GM21360 (cell line): Measurements from ENCODE around the gene CHST15.

Experiments
- ATAC-seq: cut with Tn5 transposase; IDR thresholded peaks from one replicate; pipeline ENCODE4 v1.9.1; 2021; ENCODE audit warnings: mild to moderate bottlenecking, moderate library complexity; ENCODE audit not compliant: unreplicated experiment

CHST15 gene

DNA sequence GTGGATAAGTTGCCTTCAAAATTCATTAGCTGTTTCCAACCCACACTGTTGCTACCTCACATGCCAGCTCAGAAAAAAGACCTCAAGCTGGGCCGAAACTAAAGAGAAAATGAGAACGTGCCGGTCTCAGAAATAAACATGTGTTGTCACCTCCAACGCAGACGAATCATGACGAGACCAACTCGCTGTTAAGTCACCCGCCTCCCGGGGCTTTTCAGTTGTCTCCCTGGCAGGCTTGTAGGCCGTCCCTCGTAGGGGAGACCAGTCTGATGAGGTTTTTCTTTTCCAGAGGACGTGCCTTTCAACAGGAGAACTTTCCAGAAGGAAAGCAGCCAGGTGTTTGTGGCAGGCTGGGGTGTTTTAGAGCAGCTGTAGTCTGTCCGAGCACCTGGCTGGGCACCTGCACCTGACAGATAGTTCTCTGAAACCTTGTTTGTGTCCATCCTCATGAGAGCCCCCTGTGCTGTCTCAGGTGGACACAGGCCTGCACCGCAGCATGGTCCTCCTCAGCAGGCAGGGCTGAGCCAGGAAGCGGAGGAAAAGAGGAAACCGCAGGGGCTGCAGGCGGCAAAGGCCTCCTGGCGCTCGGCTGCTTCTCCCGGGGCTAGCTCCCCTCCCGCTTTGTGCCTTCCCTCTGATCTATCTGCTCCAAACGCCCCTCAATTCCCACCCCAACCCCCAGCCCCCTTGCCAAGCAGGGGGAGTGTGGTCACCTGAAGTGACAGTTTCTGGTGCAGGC is 78.8 kb downstream of the CHST15 start:
- no peak for ATAC-seq

GRCh38 chr10:124013916-124014315 is 79.5 kb downstream of the CHST15 start:
- ATAC-seq: no peak

GRCh38 chr10:124012991-124013390 is 80.4 kb downstream of the CHST15 start:
- no peak for ATAC-seq

DNA sequence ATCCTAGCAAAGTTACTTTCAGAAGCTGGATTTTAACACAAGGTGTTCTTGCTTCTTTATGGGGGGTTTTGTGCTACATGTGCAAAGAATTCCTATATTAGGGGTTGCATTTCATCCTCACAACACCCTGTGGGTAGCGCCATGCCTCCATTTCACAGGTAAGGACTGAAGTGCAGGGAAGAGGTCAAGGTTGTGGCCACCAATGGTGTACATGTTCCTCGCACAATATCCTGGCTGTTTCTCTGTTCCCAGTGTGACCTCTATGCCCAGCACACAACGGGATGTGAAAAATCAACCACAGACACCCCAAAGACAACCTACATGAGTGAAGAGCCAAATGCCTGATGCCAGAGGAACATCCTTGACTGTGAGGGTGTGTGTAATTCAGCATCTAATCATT is 80.8 kb downstream of the CHST15 start:
- no peak for ATAC-seq

DNA sequence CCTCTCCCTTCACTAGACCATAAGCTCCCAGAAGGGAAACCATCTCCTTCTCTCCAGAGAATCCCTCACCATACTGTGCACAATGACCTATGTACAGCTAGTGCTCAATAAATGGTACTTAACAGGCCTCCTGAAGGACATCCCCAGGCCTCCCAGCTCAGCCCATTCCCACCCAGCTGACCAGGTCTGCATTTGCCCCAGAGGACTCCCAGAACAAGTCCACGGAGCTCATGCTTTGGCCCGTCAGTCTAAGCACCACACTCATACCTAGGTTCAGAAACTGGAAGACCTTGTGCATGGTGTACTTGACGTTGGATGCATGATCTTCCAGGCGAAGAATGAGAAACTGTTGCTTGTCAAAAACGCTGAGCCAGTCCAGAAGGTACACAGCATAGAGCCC is 81.3 kb downstream of the CHST15 start:
- no peak for ATAC-seq

DNA sequence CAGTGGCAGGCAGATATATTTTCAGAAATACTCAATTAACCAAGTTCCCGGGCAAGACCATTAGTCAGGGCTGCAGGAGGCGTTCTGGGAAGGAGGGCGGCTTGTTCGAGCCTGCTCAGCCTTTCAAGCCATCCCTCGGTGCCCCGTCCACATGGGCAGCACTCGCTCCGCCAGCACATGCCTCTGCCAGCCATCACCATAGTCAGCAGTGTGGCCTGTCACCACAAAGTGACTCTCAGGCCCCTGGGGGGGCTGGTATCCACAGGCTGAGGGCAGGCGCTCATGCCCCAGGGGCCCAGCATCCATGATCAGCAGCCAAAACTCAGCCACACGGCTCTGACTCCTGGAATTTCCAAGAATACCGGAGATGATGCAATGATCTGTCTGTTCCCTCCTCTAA is 81.9 kb downstream of the CHST15 start:
- no peak for ATAC-seq

DNA sequence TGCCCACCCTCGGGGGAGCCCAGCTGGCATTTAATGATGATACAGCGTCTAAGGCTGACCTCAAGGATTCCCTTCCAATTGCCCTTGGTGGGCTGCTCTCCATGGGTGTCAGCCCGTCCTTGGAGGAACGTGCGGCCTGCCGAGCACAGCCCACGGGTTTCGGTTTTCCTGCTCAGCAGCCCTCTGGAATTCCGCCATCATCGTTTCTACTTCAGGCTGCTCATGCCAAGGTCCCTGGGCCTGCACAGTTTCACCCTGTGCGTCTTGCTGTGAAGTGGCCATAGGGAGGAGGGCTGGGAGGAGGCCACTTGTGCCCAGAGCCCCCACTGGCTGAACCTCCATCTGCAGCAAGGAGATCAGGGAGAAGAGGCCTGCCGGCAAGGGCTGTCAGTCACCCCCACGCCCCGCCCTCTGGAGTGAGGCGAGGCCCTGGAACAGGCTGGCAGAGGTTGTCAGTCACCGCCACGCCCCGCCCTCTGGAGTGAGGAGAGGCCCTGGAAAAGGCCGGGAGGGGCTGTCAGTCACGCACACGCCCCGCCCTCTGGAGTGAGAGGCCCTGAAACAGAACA is 82.8 kb downstream of the CHST15 start:
- ATAC-seq: no peak

DNA sequence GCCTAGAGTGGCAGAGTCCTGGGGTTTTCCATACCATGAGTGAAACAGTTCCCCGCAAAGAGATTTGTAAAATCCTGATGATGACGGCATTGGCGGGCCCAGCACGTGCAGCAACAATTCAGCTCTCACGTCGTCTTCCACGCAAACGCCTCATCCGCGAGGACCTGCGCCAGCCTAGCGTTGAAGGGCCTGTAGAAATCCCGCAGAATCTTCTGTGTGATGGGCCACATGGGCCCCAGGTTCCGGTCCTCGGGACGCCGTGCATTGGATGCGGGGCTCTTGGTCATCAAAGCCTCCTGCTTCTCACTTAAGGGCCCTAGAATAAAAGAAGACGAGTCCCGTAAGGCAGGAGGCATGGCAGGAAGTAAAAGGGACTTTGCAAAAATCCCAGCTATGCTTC is 83.4 kb downstream of the CHST15 start:
- no peak for ATAC-seq

- no peak for ATAC-seq
Measured at GRCh38 chr10:124009231-124010015, 84.0 kb downstream of the CHST15 start.

- no peak for ATAC-seq
Measured at GRCh38 chr10:124008681-124009080, 84.7 kb downstream of the CHST15 start.

GRCh38 chr10:124008187-124008586 is 85.2 kb downstream of the CHST15 start:
- ATAC-seq: no peak

- ATAC-seq: no peak
Measured at GRCh38 chr10:124007773-124008145, 85.6 kb downstream of the CHST15 start.

DNA sequence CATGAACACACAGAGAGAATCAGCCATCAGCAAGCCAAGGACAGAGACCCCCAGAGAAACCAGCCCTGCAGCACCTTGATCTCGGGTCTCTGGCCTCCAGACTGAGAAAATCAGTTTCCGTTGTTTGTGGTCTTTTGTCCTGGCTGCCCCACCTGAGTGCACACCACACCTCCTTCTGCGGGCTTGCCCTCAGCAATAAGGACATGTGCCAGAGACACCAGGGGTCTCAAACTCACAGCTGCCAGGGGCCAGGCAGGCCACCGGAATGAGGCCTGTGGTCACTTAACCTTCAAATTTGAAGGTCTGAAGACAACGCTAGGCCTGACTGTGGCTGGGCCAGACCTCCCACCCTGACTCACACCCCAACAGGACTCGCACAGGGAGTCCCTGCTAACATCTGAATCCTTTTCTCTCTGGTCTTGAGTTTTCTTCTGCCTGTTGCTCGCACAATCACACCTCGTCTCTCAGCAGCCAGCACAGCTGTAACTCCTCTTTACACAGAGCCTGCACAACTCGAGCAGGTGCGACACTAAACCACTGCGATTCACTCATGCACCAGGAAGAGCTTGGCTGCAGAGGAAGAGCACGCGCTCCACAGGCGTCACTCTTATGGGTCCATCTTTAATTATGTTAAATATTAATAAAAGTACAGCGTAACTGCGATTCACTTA is 86.2 kb downstream of the CHST15 start:
- ATAC-seq: no peak

- no peak for ATAC-seq
Measured at GRCh38 chr10:124006526-124006925, 86.9 kb downstream of the CHST15 start.

- no peak for ATAC-seq
Measured at GRCh38 chr10:124005991-124006392, 87.4 kb downstream of the CHST15 start.

DNA sequence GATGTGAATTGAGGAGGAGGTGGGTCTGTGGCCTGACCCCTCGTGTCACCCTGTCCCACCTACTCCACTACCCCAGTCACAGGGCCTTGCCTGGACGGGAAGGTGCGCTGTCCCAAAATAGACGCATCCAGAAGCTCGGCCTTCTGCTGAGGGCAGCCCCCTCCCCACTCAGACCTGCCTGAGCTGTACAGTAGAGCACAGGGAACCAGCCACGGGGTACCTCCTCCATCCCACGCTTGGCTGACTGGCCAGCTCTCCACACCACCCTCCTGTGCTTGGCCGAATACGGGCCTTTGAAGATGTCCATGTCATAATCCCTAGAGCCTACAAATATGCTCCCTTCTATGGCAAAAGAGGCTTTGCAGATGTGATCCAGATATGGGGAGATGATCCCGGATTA is 88.3 kb downstream of the CHST15 start:
- no peak for ATAC-seq

- no peak for ATAC-seq
Measured at GRCh38 chr10:124004663-124005004, 88.8 kb downstream of the CHST15 start.

- no peak for ATAC-seq
Measured at GRCh38 chr10:124003871-124004662, 89.3 kb downstream of the CHST15 start.

GRCh38 chr10:124003481-124003870 is 89.9 kb downstream of the CHST15 start:
- ATAC-seq: no peak

DNA sequence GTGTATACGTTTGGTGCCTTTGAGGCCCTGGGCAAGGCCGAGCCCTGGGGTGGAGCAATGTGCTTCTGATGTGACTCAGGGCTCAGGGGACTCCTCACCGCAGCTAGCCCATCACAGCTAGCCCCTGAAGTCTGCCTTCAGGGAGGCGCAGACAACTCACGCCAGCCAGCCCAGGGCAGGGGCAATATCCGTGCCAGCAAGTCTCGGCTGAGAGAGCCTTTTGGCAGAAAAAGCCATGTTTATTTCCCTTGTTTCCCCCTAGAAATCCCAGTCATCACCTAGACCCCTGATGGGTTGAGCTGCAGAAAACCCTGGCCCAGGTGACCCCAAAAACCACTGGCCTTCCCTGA is 90.4 kb downstream of the CHST15 start:
- ATAC-seq: no peak
